ENCODE results near the gene NHERF2.

The NHERF2 gene

DNA sequence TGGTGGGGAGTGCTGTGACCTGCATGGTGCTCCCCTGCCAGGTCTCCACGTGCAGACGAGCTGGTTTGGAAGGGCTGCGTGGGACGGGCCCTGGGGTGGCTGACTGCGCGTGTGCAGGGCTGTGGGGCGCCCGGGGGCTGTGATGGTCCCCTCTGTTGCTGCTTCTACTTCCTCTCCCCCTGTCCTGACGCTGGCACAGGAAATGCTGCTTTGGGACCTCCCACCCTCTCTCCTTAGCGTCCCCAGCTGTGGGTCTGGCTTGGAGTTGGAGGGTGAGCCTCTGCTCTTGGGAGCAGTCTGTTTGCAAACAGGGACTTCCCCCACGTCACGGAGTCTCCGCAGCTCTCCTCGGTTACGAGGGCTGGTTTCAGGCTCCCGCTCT lies 56.3 kb downstream of the NHERF2 start:
- no peak for DNase-seq (ENCODE audit: low spot score)

DNA sequence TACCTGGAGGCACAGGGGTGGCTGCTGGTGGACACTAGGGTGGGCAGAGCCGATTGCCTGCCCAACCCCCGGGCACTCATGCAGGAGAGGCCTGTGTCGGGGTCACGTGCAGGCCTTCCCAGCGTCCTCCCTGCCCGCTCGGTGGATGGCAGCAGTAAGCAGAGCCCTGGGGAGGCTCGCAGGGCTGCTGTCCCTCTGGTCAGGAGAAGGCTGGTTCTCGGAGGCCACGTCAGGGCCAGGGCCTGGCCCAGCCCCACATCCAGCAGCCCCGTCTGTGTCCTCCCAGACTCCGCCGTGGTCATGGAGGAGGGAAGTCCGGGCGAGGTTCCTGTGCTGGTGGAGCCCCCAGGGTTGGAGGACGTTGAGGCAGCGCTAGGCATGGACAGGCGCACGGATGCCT lies 56.7 kb downstream of the NHERF2 start:
- DNase-seq (ENCODE audit: low spot score): no peak

DNA sequence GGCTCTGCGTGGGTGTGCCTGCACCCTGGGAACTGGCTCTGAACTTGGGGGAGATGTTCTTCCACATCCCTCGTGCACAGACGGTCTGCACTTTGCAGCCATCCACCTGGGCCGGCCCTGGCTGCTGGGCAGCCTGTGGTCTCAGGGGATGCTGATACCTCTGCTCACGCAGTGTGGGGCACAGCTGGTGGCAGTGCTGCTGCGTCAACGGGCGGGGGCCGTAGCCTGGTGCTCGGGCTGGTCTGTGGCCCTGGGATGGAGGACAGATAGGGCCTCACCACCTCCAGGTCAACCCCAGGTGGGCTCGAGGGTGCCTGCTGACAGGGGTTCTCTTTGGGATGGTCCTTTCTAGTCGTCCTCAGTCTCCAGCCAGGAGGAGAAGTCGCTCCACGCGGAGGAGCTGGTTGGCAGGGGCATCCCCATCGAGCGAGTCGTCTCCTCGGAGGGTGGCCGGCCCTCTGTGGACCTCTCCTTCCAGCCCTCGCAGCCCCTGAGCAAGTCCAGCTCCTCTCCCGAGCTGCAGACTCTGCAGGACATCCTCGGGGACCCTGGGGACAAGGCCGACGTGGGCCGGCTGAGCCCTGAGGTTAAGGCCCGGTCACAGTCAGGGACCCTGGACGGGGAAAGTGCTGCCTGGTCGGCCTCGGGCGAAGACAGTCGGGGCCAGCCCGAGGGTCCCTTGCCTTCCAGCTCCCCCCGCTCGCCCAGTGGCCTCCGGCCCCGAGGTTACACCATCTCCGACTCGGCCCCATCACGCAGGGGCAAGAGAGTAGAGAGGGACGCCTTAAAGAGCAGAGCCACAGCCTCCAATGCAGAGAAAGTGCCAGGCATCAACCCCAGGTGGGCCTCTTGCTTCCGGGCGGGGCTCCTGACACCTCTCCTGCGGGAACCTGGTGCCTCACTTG lies 57.4 kb downstream of the NHERF2 start:
- DNase-seq (ENCODE audit: low spot score): no peak

DNA sequence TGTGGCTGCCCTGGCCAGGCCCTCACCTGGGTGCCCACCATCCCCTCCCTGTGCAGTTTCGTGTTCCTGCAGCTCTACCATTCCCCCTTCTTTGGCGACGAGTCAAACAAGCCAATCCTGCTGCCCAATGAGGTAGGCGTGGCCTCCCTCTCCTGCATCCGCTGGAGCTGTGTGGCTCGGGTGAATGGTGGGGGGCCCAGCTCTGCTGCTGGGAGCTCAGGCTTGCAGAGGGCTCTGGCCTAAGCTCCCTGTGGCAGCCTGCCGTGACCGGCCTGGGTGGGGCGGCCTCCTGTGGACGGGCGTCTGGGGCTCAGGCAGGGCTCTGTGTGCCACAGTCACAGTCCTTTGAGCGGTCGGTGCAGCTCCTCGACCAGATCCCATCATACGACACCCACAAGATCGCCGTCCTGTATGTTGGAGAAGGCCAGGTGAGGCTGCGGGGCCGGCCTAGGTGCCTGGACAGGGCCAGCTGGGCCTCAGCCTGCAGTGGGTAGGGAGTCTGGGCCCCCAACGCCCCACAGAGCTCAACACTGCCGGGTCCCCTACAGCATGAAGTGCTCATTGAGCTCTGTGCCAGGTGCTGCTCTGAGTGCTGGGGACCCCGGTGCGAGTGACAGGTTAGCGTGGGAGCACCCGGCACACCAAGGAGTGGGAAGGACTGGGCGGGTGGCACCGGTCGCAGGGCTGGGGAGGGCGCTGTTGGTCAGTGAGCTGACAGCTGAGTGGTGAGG lies 58.4 kb downstream of the NHERF2 start:
- no peak for DNase-seq (ENCODE audit: low spot score)

GRCh38 chr16:2085669-2086068 lies 59.0 kb downstream of the NHERF2 start:
- peak; percentile 70 for DNase-seq (ENCODE audit: low spot score)

DNA sequence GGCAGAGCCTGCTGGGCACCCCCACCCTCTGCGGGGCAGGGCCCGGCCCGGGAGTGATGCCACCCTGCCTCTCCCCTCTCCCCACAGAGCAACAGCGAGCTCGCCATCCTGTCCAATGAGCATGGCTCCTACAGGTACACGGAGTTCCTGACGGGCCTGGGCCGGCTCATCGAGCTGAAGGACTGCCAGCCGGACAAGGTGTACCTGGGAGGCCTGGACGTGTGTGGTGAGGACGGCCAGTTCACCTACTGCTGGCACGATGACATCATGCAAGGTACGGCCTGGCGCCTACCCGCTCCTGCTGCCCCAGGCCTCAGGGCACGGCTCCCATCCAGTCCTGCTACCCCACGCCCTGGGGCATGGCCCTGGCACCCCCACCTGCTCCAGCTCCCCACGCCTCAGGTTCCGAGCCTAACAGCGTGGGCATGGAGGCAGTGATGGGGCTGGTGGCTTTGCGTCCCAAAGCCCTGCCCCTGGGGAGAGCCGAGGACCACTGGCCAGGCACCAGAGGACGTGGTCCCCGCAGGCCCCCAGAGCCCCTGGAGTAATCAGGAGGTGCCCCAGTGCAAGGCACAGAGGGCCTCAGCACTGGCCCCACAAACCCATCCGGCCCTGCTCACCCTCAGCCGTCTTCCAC lies 59.5 kb downstream of the NHERF2 start:
- no peak for DNase-seq (ENCODE audit: low spot score)

DNA sequence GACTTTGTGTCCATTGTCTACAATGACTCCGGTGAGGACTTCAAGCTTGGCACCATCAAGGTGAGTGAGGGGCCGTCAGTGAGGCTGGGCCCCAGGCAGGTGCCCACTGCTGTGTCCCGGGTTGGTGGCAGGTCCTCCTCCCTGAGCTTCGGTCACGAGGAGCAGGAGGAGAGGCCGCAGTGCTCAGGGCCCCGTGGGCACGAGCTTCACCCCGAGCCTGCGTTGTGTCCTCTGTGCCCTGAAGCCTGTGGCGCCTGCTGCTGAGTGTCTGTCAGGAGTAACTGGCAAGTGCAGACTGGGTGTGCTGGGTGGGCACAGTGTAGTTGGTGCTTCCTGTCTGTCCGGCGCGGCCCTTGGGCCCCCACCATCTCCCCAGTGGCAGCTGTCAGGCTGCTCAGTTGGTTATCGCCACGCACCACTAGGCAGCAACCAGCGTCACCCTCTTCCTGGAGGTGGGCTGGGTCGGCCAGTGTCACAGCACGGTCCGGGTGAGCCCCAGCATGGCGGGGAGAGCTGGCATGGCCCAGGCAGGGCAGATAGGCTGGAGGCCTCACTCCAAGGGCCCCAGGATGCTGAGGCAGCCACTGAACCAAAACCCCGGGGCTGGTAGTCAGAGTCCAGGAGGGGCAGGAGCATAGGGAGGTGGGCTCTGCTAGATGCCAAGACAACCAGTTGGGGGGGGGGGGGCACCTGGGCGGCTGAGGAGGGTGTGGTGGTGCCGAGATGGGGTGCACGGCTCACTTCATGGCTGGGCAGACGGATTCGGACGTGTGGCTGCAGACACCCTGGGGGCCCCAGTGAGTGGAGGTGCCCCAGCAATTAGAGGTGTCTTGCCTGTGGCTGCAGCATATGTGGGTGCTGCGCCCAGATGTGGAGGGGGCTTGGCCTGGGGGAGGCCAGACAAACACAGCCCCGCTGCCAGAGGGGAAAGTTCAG lies 60.4 kb downstream of the NHERF2 start:
- no peak for DNase-seq (ENCODE audit: low spot score)

DNA sequence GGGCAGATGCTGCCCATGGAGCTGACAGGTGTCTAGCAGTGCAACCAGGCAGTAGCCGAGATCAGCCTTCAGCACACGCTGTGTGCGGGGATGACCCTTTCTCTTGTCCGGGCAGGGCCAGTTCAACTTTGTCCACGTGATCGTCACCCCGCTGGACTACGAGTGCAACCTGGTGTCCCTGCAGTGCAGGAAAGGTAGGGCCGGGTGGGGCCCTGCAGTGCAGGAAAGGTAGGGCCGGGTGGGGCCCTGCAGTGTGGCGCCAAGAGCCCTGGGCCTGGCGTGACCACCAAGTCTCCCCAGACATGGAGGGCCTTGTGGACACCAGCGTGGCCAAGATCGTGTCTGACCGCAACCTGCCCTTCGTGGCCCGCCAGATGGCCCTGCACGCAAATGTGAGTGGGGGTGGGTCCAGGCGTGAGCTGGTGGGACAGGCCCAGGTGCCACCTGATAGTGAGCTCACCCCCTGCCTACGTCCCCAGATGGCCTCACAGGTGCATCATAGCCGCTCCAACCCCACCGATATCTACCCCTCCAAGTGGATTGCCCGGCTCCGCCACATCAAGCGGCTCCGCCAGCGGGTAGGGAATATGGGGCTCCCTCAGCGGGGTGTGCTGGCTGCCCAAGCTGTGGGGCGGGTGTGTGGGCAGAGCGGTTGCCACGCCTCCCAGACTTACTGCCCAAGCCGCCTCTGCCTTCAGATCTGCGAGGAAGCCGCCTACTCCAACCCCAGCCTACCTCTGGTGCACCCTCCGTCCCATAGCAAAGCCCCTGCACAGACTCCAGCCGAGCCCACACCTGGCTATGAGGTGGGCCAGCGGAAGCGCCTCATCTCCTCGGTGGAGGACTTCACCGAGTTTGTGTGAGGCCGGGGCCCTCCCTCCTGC lies 61.3 kb downstream of the NHERF2 start:
- no peak for DNase-seq (ENCODE audit: low spot score)
